HepG2 (cell line): ENCODE measurements around the gene TMEFF2.

ENCODE experiments used
- ASH2L ChIP-seq: fragments of 300-600, 200-600 bp; sonication (generic); IDR thresholded peaks from 2 replicates; pipeline ENCODE4 v1.7.0; 2017; ENCODE audit warnings: low read depth, mild to moderate bottlenecking, moderate library complexity, mixed read lengths, low read length; ENCODE audit not compliant: insufficient read length
- ZSCAN29 ChIP-seq: sonication (generic); formaldehyde crosslinking; conservative IDR thresholded peaks from 2 replicates; pipeline ENCODE4 v1.4.0; 2020; ENCODE audit warnings: mild to moderate bottlenecking, missing genetic modification reagents

- TF ChIP-seq ASH2L (no peak), ZSCAN29 (no peak)
Measured at GRCh38 chr2:192099742-192100141, 95.0 kb downstream of the TMEFF2 start.
